Iris pigment epithelial cell (primary cell): ENCODE results near the gene LTC4S.
A peak's percentile ranks its signal among the peaks of the same experiment; 100 is the strongest.
"Not testable (repeated sequence)": the region's sequence is repeated elsewhere in the genome, so short reads cannot be mapped to it uniquely, and the experiment has no call there.

Experiments
- DNase-seq: peaks from one replicate; pipeline ENCODE4 v3.0.0-alpha.2; 2011; ENCODE audit warnings: low read depth

LTC4S gene

GRCh38 chr5:179827680-179828079 is 33.9 kb downstream of the LTC4S start:
- peak; percentile 69 for DNase-seq

- no peak for DNase-seq
These were observed 35.1 kb downstream of the LTC4S start for GRCh38 chr5:179828756-179829421.

GRCh38 chr5:179829732-179830435 is 36.1 kb downstream of the LTC4S start:
- DNase-seq, result no peak

- DNase-seq, result no peak
These were observed 37.2 kb downstream of the LTC4S start for GRCh38 chr5:179830818-179831468.

GRCh38 chr5:179832039-179832745 is 38.4 kb downstream of the LTC4S start:
- no peak for DNase-seq

- no peak for DNase-seq
These were observed 39.4 kb downstream of the LTC4S start for GRCh38 chr5:179833056-179833708.

GRCh38 chr5:179833709-179834070 is 39.9 kb downstream of the LTC4S start:
- no peak for DNase-seq

- no peak for DNase-seq
These were observed 40.3 kb downstream of the LTC4S start for GRCh38 chr5:179834120-179834519.

GRCh38 chr5:179834871-179835270 is 41.1 kb downstream of the LTC4S start:
- DNase-seq, result not testable (repeated sequence)

- peak; percentile 53 for DNase-seq
These were observed 42.6 kb downstream of the LTC4S start for GRCh38 chr5:179836225-179837019.

- DNase-seq, result no peak
These were observed 43.6 kb downstream of the LTC4S start for GRCh38 chr5:179837076-179838011.

- DNase-seq, result no peak
These were observed 45.8 kb downstream of the LTC4S start for GRCh38 chr5:179839328-179840256.

- no peak for DNase-seq
These were observed 46.5 kb downstream of the LTC4S start for GRCh38 chr5:179840321-179840720.

GRCh38 chr5:179840766-179841165 is 47.0 kb downstream of the LTC4S start:
- no peak for DNase-seq

- DNase-seq, result no peak
These were observed 47.8 kb downstream of the LTC4S start for GRCh38 chr5:179841621-179842020.
